Stomach (tissue), 9 donors: ENCODE results near the gene CGB1. TPM values are rescaled to one million over a fixed set of nuclear protein-coding genes. Genes with fewer than 3 reads are reported as not detected.
"Not testable (repeated sequence)": the region's sequence is repeated elsewhere in the genome, so short reads cannot be mapped to it uniquely, and the experiment has no call there.

Source experiments
- DNase-seq, 2 donors: peaks; one replicate each; pipeline versions ENCODE4 v3.0.0 to v3.0.0-alpha.2; 2013 to 2019
- H3K27ac ChIP-seq, 5 donors: fragments of 200-600 bp in 4 of 5; sonication (generic) in 4 of 5; one replicate each; pipeline ENCODE4 v1.5.1; 2013 to 2019; ENCODE audit warnings: mild to moderate bottlenecking in 1 of 5, moderate library complexity in 1 of 5
- H3K27me3 ChIP-seq, 3 donors: fragments of 200-600 bp; sonication (generic); one replicate each; pipeline ENCODE4 v1.5.1; 2017 to 2019; ENCODE audit warnings: mixed run types in 1 of 3
- H3K36me3 ChIP-seq, 4 donors: fragments of 200-600 bp; sonication (generic); 1 replicate in 3 of 4; 2 replicates in 1 of 4; pipeline ENCODE4 v1.5.1; 2016 to 2019
- H3K4me1 ChIP-seq, 4 donors: fragments of 200-600 bp; sonication (generic); one replicate each; pipeline ENCODE4 v1.5.1; 2016 to 2019
- H3K4me3 ChIP-seq, 4 donors: fragments of 200-600 bp; sonication (generic) in 3 of 4; one replicate each; pipeline ENCODE4 v1.5.1; 2016 to 2019; ENCODE audit warnings: mild to moderate bottlenecking in 1 of 4
- H3K9me3 ChIP-seq, 4 donors: fragments of 200-600 bp; sonication (generic); one replicate each; pipeline ENCODE4 v1.5.1; 2016 to 2019
- CTCF ChIP-seq, 7 experiments: fragments of 450-650 bp in 4 of 7; fragments of 200-600 bp in 3 of 7; sonication (generic) in 3 of 7; IDR thresholded peaks; one replicate each; pipeline ENCODE4 v1.5.1; 2016 to 2019; ENCODE audit warnings: antibody characterized with exemption in 7 of 7, control low read depth in 2 of 7, mild to moderate bottlenecking in 1 of 7
- EP300 ChIP-seq: sonication (generic); formaldehyde crosslinking; IDR thresholded peaks from one replicate; pipeline ENCODE4 v1.6.1; 2017; ENCODE audit warnings: antibody characterized with exemption
- POLR2A ChIP-seq, 4 donors: fragments of 450-650 bp; IDR thresholded peaks; one replicate each; pipeline ENCODE4 v1.6.1; 2016; ENCODE audit warnings: antibody characterized with exemption in 4 of 4, control low read depth in 2 of 4, mild to moderate bottlenecking in 1 of 4, moderate library complexity in 1 of 4
- POLR2AphosphoS5 ChIP-seq, 3 donors: sonication (generic); formaldehyde crosslinking; IDR thresholded peaks; one replicate each; pipeline ENCODE4 v1.6.1; 2016; ENCODE audit warnings: antibody characterized with exemption in 3 of 3
- WGBS, 5 donors: extraction: QIAGEN DNeasy Blood & Tissue Kit in 3 of 5; methylation state at CpG; one replicate each; pipeline versions ENCODE4 v1.1.5 to v1.1.7; 2013 to 2018; 5-methylcytosine and 5-hydroxymethylcytosine counted together
- intact Hi-C: fragments of 100-400 bp; cut with DNase I; formaldehyde crosslinking; loops from one replicate; pipeline ENCODE4 v1.15.1; 2023; ENCODE audit warnings: low total_unique reads
- polyA plus RNA-seq, 3 donors: library from polyadenylated mRNA; stranded (reverse); fragments of 200-250 nt; gene quantifications; one replicate each; pipeline ENCODE4 v1.2.3, GENCODE V29; 2013
- total RNA-seq, 5 donors: library from RNA; depleted of rRNA; stranded (reverse); fragments of >200 nt; gene quantifications; one replicate each; pipeline versions ENCODE4 v1.1.0 to v1.2.3, GENCODE V29; 2014 to 2016
- donor health status: healthy with polysubstance abuse.
- donor health status: Bipolar disorder and iron deficiency.
- donor health status: healthy.

The CGB1 gene
- total and polyA plus RNA-seq, 8 donors = not detected

DNA sequence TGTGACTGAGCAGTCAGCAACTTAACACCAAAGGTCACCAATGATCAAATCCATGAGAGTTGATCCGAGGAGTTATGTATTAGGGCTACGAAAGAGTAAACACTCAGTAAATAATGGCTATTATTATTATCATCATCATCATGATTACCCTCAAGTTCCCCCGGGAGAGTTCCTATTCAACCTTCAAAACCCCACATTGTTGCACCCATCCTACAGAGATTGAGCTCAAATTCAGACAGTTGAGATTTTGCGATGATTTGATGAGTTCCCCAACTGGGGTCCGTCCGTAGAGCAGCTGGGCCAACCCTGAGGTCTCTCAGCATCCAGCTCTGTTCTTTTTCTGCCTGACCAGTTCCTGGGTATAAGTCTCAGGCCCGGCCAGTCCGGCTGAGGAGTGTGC lies 1.4 kb upstream of the CGB1 start:
- H3K4me1 ChIP-seq, H3K27ac ChIP-seq, H3K27me3 ChIP-seq, H3K4me3 ChIP-seq, H3K9me3 ChIP-seq, H3K36me3 ChIP-seq, DNase-seq, intact Hi-C loops: not testable (repeated sequence)
- WGBS, 5 donors = 80 to 92% (median 85%) methylated on average over 6 to 7 of the region's 8 CpGs

DNA sequence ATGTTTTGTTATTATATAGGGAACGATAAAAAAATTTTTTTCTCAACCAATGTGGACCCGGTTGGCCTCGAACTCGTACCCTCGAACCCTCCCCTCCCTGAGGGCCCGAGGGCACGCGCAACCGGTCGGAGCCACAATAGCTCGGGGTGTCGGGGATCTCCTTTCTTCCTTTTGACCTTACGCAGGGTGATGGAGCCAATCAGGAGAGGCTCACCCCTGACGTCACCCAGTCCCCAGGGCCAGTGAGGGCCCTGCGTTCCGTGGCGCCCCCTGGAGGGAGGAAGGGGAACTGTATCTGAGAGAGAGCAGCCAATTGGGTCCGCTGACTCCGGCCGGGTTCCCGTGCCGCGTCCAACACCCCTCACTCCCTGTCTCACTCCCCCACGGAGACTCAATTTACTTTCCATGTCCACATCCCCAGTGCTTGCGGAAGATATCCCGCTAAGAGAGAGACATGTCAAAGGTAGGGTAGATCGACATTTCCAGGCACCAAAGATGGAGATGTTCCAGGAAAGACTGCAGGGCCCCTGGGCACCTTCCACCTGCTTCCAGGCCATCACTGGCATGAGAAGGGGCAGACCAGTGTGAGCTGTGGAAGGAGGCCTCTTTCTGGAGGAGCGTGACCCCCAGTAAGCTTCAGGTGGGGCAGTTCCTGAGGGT lies 4.9 kb downstream of the CGB1 start, which contains the start of gene CGB2:
TSS of gene CGB2 (plus strand) at position 249 of the 660 bp plus-strand sequence. CDS start at position 455, 206 bp downstream.
- intact Hi-C loops, H3K4me1 ChIP-seq, H3K27ac ChIP-seq, DNase-seq, H3K27me3 ChIP-seq, H3K4me3 ChIP-seq, H3K36me3 ChIP-seq, H3K9me3 ChIP-seq: not testable (repeated sequence)
- WGBS, 5 donors = 18 to 29% (median 26%) methylated on average over 24 to 28 of the region's 28 CpGs

- intact Hi-C loops, H3K9me3 ChIP-seq, H3K4me3 ChIP-seq, H3K4me1 ChIP-seq, H3K27ac ChIP-seq, DNase-seq, H3K36me3 ChIP-seq, H3K27me3 ChIP-seq: not testable (repeated sequence)
- whole genome bisulfite sequencing, 5 donors = 80 to 98% (median 92%) methylated on average over 3 to 6 of the region's 8 CpGs
These were observed 6.4 kb downstream of the CGB1 start for GRCh38 chr19:49030323-49030722.

- WGBS, 5 donors = 80 to 88% (median 87%) methylated on average over 6 to 14 of the region's 14 CpGs
These were observed 6.9 kb downstream of the CGB1 start for GRCh38 chr19:49029749-49030148.

GRCh38 chr19:49028686-49029085 lies 8.0 kb downstream of the CGB1 start:
- 57 to 83% (median 68%) methylated on average over 3 to 9 of the region's 9 CpGs for WGBS, 5 donors
- DNase-seq, H3K36me3 ChIP-seq, H3K4me1 ChIP-seq, H3K9me3 ChIP-seq, H3K27ac ChIP-seq, H3K4me3 ChIP-seq, H3K27me3 ChIP-seq, intact Hi-C loops: not testable (repeated sequence)

More at GRCh38 chr19:49029749-49030148, 6.9 kb downstream of the CGB1 start:
- H3K4me3 ChIP-seq, H3K4me1 ChIP-seq, H3K27me3 ChIP-seq, H3K36me3 ChIP-seq, H3K9me3 ChIP-seq, intact Hi-C loops, H3K27ac ChIP-seq, DNase-seq: not testable (repeated sequence)

GRCh38 chr19:49025599-49025998 lies 11.1 kb downstream of the CGB1 start:
- intact Hi-C loops, H3K36me3 ChIP-seq, H3K4me3 ChIP-seq, H3K9me3 ChIP-seq, H3K27ac ChIP-seq, DNase-seq, H3K4me1 ChIP-seq: not testable (repeated sequence)
- peaks cover 0 to 14% (median 0%) of the 10 kb centered on the region in 3 donors for H3K27me3 ChIP-seq
- 78 to 85% (median 83%) methylated on average over 10 to 23 of the region's 23 CpGs for WGBS, 5 donors

- H3K36me3 ChIP-seq, H3K4me3 ChIP-seq, H3K4me1 ChIP-seq, intact Hi-C loops, DNase-seq, H3K9me3 ChIP-seq, H3K27ac ChIP-seq: not testable (repeated sequence)
- peaks cover 0 to 19% (median 4%) of the 10 kb centered on the region in 3 donors for H3K27me3 ChIP-seq
- 81 to 95% (median 82%) methylated on average over 3 to 4 of the region's 6 CpGs for WGBS, 5 donors
These were observed 11.6 kb downstream of the CGB1 start for GRCh38 chr19:49025088-49025487.

GRCh38 chr19:49024233-49024632 lies 12.5 kb downstream of the CGB1 start, which contains the start of gene CGB3:
Gene CGB3 (minus strand): TSS chr19:49024333. CDS start chr19:49023971, 362 bp downstream.
- intact Hi-C loops, DNase-seq, H3K9me3 ChIP-seq, H3K36me3 ChIP-seq, H3K4me3 ChIP-seq, H3K4me1 ChIP-seq, H3K27ac ChIP-seq: not testable (repeated sequence)
- peaks cover 0 to 28% (median 10%) of the 10 kb centered on the region in 3 donors for H3K27me3 ChIP-seq
- WGBS, 5 donors = 42 to 74% (median 60%) methylated on average over 5 to 13 of the region's 15 CpGs; no CpG with 5 or more reads in 1 of the 5 donors

GRCh38 chr19:49022116-49022515 lies 14.6 kb downstream of the CGB1 start:
- DNase-seq = no peak
- peaks cover 22 to 27% (median 25%) of the 10 kb centered on the region in 4 donors for H3K4me1 ChIP-seq
- H3K4me3 ChIP-seq = no peak overlapping the region
- TF ChIP-seq POLR2AphosphoS5 (IDR thresholded peaks at IDR 0.05) (no peak), CTCF (IDR thresholded peaks at IDR 0.05) (no peak), EP300 (no peak), POLR2A (IDR thresholded peaks at IDR 0.05) (no peak)
- H3K9me3 ChIP-seq = no peaks in the 10 kb centered on the region
- H3K36me3 ChIP-seq = no peaks in the 10 kb centered on the region
- H3K27ac ChIP-seq = no peak overlapping the region
- WGBS, 5 donors = 87 to 93% (median 92%) methylated on average over 9 of the region's 9 CpGs
- H3K27me3 ChIP-seq = peaks cover 0 to 46% (median 15%) of the 10 kb centered on the region in 3 donors
- intact Hi-C loops = no loop called here
